ENCODE measurements around the gene LRRC23. TPM values are rescaled to one million over a fixed set of nuclear protein-coding genes. Genes with fewer than 3 reads are reported as not detected.

LRRC23 gene
- total RNA-seq, 3 donors from 2014 or later (not counting 1 experiment from before 2014, with no cell fraction given), result 8.1 to 16.8 (median 9.8) TPM

- Histone ChIP-seq H3K9me3 (ENCODE audit: control insufficient read depth, insufficient read depth, low read length) (no peaks in the 10 kb centered on the region), H3K4me1 (ENCODE audit: control insufficient read depth, insufficient read depth, low read length) (peaks cover 40% of the 10 kb centered on the region), H3K27me3 (ENCODE audit: control insufficient read depth, insufficient read depth, low read length) (no peaks in the 10 kb centered on the region), H3K36me3 (ENCODE audit: control insufficient read depth, insufficient read depth, low read length) (peaks cover 4% of the 10 kb centered on the region), H3K27ac (ENCODE audit: low read length) (no peak overlapping the region), H3K4me3 (ENCODE audit: low read length) (no peak overlapping the region)
- H3K9me3 Mint-ChIP-seq, result no peaks in the 10 kb centered on the region
- no peak for ATAC-seq
- no peak for DNase-seq
- no peak for TF ChIP-seq CTCF (IDR thresholded peaks at IDR 0.05)
- intact Hi-C loops (cut with micrococcal nuclease), result no loop called here
- peak overlapping the region; percentile 65 to 90 for H3K27ac Mint-ChIP-seq
- H3K4me1 Mint-ChIP-seq, result peaks cover 24 to 45% of the 10 kb centered on the region in 2 donors
- peak overlapping the region; percentile 43 for H3K4me3 Mint-ChIP-seq
- no peaks in the 10 kb centered on the region for H3K36me3 Mint-ChIP-seq
- no peaks in the 10 kb centered on the region for H3K27me3 Mint-ChIP-seq (ENCODE audit: low read depth in 2 of 2)
- 95% methylated on average over 2 of the region's 2 CpGs for WGBS (ENCODE audit: insufficient coverage)
These were observed 34.5 kb downstream of the LRRC23 start for GRCh38 chr12:6939191-6939540.

- peaks cover 53% of the 10 kb centered on the region for H3K4me1 ChIP-seq (ENCODE audit: control insufficient read depth, insufficient read depth, low read length)
- H3K27me3 Mint-ChIP-seq (ENCODE audit: low read depth in 2 of 2), result no peaks in the 10 kb centered on the region
- H3K4me3 Mint-ChIP-seq, result no peak overlapping the region
- intact Hi-C loops (cut with micrococcal nuclease), result no loop called here
- no peaks in the 10 kb centered on the region for H3K9me3 Mint-ChIP-seq
- peak overlapping the region in 1 of 2 donors; percentile 98 for H3K27ac Mint-ChIP-seq
- no peak for DNase-seq
- no peaks in the 10 kb centered on the region for H3K36me3 Mint-ChIP-seq
- H3K27me3 ChIP-seq (ENCODE audit: control insufficient read depth, insufficient read depth, low read length), result no peaks in the 10 kb centered on the region
- H3K4me1 Mint-ChIP-seq, result peaks cover 38 to 61% of the 10 kb centered on the region in 2 donors
- no peak for TF ChIP-seq CTCF (IDR thresholded peaks at IDR 0.05)
- 94% methylated on average over 12 of the region's 12 CpGs for WGBS (ENCODE audit: insufficient coverage)
- ATAC-seq, result no peak
- no peak overlapping the region for H3K27ac ChIP-seq (ENCODE audit: low read length)
- H3K4me3 ChIP-seq (ENCODE audit: low read length), result no peak overlapping the region
- no peaks in the 10 kb centered on the region for H3K9me3 ChIP-seq (ENCODE audit: control insufficient read depth, insufficient read depth, low read length)
- H3K36me3 ChIP-seq (ENCODE audit: control insufficient read depth, insufficient read depth, low read length), result no peaks in the 10 kb centered on the region
These were observed 36.6 kb downstream of the LRRC23 start for GRCh38 chr12:6941267-6941666.

GRCh38 chr12:6941782-6942181, 37.2 kb downstream of the LRRC23 start:
- no peak for ATAC-seq
- WGBS (ENCODE audit: insufficient coverage), result 95% methylated on average over 5 of the region's 12 CpGs
- Histone ChIP-seq H3K4me1 (ENCODE audit: control insufficient read depth, insufficient read depth, low read length) (peaks cover 53% of the 10 kb centered on the region), H3K27me3 (ENCODE audit: control insufficient read depth, insufficient read depth, low read length) (no peaks in the 10 kb centered on the region), H3K9me3 (ENCODE audit: control insufficient read depth, insufficient read depth, low read length) (no peaks in the 10 kb centered on the region), H3K36me3 (ENCODE audit: control insufficient read depth, insufficient read depth, low read length) (no peaks in the 10 kb centered on the region), H3K4me3 (ENCODE audit: low read length) (no peak overlapping the region), H3K27ac (ENCODE audit: low read length) (no peak overlapping the region)
- Mint-ChIP-seq H3K27ac (peak overlapping the region in 1 of 2 donors; percentile 98), H3K36me3 (no peaks in the 10 kb centered on the region), H3K4me3 (no peak overlapping the region), H3K9me3 (no peaks in the 10 kb centered on the region), H3K4me1 (peaks cover 37 to 61% of the 10 kb centered on the region in 2 donors), H3K27me3 (ENCODE audit: low read depth in 2 of 2) (no peaks in the 10 kb centered on the region)
- TF ChIP-seq CTCF (IDR thresholded peaks at IDR 0.05), result no peak
- intact Hi-C loops (cut with micrococcal nuclease), result no loop called here
- DNase-seq, result no peak

- H3K4me1 ChIP-seq (ENCODE audit: control insufficient read depth, insufficient read depth, low read length), result peaks cover 54% of the 10 kb centered on the region
- ATAC-seq, result no peak
These were observed 37.7 kb downstream of the LRRC23 start for GRCh38 chr12:6942331-6942665.

More at GRCh38 chr12:6942331-6942665, 37.7 kb downstream of the LRRC23 start:
- Histone ChIP-seq H3K36me3 (ENCODE audit: control insufficient read depth, insufficient read depth, low read length) (no peaks in the 10 kb centered on the region), H3K4me3 (ENCODE audit: low read length) (no peak overlapping the region), H3K9me3 (ENCODE audit: control insufficient read depth, insufficient read depth, low read length) (no peaks in the 10 kb centered on the region), H3K27me3 (ENCODE audit: control insufficient read depth, insufficient read depth, low read length) (no peaks in the 10 kb centered on the region), H3K27ac (ENCODE audit: low read length) (no peak overlapping the region)
- H3K4me3 Mint-ChIP-seq, result peak overlapping the region; percentile 28
- peak overlapping the region; percentile 98 to 99 for H3K27ac Mint-ChIP-seq
- intact Hi-C loops (cut with micrococcal nuclease), result no loop called here
- no peaks in the 10 kb centered on the region for H3K27me3 Mint-ChIP-seq (ENCODE audit: low read depth in 2 of 2)
- no peak for TF ChIP-seq CTCF (IDR thresholded peaks at IDR 0.05)
- no peak for DNase-seq
- H3K4me1 Mint-ChIP-seq, result peaks cover 42 to 62% of the 10 kb centered on the region in 2 donors
- 87% methylated on average over 11 of the region's 11 CpGs for WGBS (ENCODE audit: insufficient coverage)
- no peaks in the 10 kb centered on the region for H3K9me3 Mint-ChIP-seq
- H3K36me3 Mint-ChIP-seq, result no peaks in the 10 kb centered on the region
